MCF 10A (cell line): Measurements from ENCODE around the gene HIGD1A. TPM values are rescaled to one million over a fixed set of nuclear protein-coding genes. Genes with fewer than 3 reads are reported as not detected.

Experiments used
- BruUV-seq: library from RNA; stranded (reverse); fragments of 400-500 nt; replicated peaks from 2 replicates; lab custom pipeline; 2021; lab: Mats Ljungman, UMichigan
- CTCF ChIA-PET: fragments of 300-600 bp; sonication (Branson Sonifier 250); formaldehyde crosslinking; extraction: SDS; loops from one replicate; lab custom pipeline; 2021; ENCODE audit warnings: antibody characterized with exemption, inconsistent platforms; lab: Yijun Ruan, JAX
- POLR2A ChIA-PET: fragments of 300-600, 350-650 bp; sonication (Branson Sonifier 250); formaldehyde crosslinking; extraction: SDS; loops from one replicate; lab custom pipeline; 2020; ENCODE audit warnings: antibody characterized with exemption, inconsistent platforms; lab: Yijun Ruan, JAX
- DNase-seq: peaks from one replicate; pipeline ENCODE4 v3.0.0-alpha.2; 2018; ENCODE audit not compliant: unreplicated experiment
- H3K27ac Mint-ChIP-seq: one replicate; pipeline ENCODE4 v1.8.0; 2022; ENCODE audit warnings: mild to moderate bottlenecking, low read depth, mixed read lengths; ENCODE audit not compliant: unreplicated experiment
- H3K27me3 Mint-ChIP-seq: one replicate; pipeline ENCODE4 v1.8.0; 2022; ENCODE audit warnings: mixed read lengths; ENCODE audit not compliant: insufficient read depth, unreplicated experiment
- H3K36me3 Mint-ChIP-seq: one replicate; pipeline ENCODE4 v1.8.0; 2022; ENCODE audit warnings: mild to moderate bottlenecking, moderate library complexity, mixed read lengths; ENCODE audit not compliant: insufficient read depth, unreplicated experiment
- H3K4me1 Mint-ChIP-seq: one replicate; pipeline ENCODE4 v1.8.0; 2022; ENCODE audit warnings: mixed read lengths; ENCODE audit not compliant: insufficient read depth, unreplicated experiment
- H3K4me3 Mint-ChIP-seq: one replicate; pipeline ENCODE4 v1.8.0; 2022; ENCODE audit warnings: mild to moderate bottlenecking, moderate library complexity, mixed read lengths; ENCODE audit not compliant: unreplicated experiment
- H3K9me3 Mint-ChIP-seq: one replicate; pipeline ENCODE4 v1.8.0; 2022; ENCODE audit warnings: mixed read lengths; ENCODE audit not compliant: unreplicated experiment
- CTCF ChIP-seq: fragments of 200-600 bp; IDR thresholded peaks from one replicate; pipeline ENCODE4 v1.8.0; 2022; ENCODE audit warnings: antibody characterized with exemption, mild to moderate bottlenecking; ENCODE audit not compliant: unreplicated experiment
- intact Hi-C: fragments of 100-400 bp; cut with micrococcal nuclease; formaldehyde crosslinking; loops from 2 replicates; pipeline ENCODE4 v1.14.1; 2022
- total RNA-seq: library from RNA; stranded (reverse); gene quantifications from 2 replicates; pipeline ENCODE4 v1.2.3, GENCODE V29; 2022

HIGD1A gene
- total RNA-seq, 1 experiment from 2014 or later: 140 TPM

- H3K4me3 Mint-ChIP-seq: no peak overlapping the region
- TF ChIP-seq CTCF: no peak
- H3K27ac Mint-ChIP-seq: no peak overlapping the region
- intact Hi-C loops: no loop called here
- POLR2A ChIA-PET: no interaction called here
- H3K27me3 Mint-ChIP-seq: no peaks in the 10 kb centered on the region
- H3K4me1 Mint-ChIP-seq: peaks cover 18% of the 10 kb centered on the region
- H3K9me3 Mint-ChIP-seq: no peaks in the 10 kb centered on the region
- CTCF ChIA-PET: no interaction called here
- no peak for DNase-seq
- BruUV-seq: no TSS peak
- no peaks in the 10 kb centered on the region for H3K36me3 Mint-ChIP-seq
Measured at GRCh38 chr3:42847731-42848130, 43.4 kb upstream of the HIGD1A start.

GRCh38 chr3:42846685-42847522 lies 42.6 kb upstream of the HIGD1A start:
- no peak for DNase-seq
- POLR2A ChIA-PET: no interaction called here
- no peak for TF ChIP-seq CTCF
- BruUV-seq: no TSS peak
- H3K9me3 Mint-ChIP-seq: no peaks in the 10 kb centered on the region
- no peak overlapping the region for H3K27ac Mint-ChIP-seq
- H3K4me1 Mint-ChIP-seq: peaks cover 11% of the 10 kb centered on the region
- intact Hi-C loops: no loop called here
- no peaks in the 10 kb centered on the region for H3K36me3 Mint-ChIP-seq
- no peaks in the 10 kb centered on the region for H3K27me3 Mint-ChIP-seq
- CTCF ChIA-PET: interaction anchor here (1.8 kb wide), 1 partner anchor 15 kb away, joined by 5 read pairs; no protein-coding TSS in a partner anchor
- no peak overlapping the region for H3K4me3 Mint-ChIP-seq

GRCh38 chr3:42844815-42845214 lies 40.5 kb upstream of the HIGD1A start:
- no peaks in the 10 kb centered on the region for H3K4me1 Mint-ChIP-seq
- no peak overlapping the region for H3K27ac Mint-ChIP-seq
- H3K9me3 Mint-ChIP-seq: no peaks in the 10 kb centered on the region
- no peaks in the 10 kb centered on the region for H3K36me3 Mint-ChIP-seq
- BruUV-seq: no TSS peak
- intact Hi-C loops: no loop called here
- ChIA-PET CTCF (interaction anchor here (1.8 kb wide), 1 partner anchor 13 kb away, joined by 5 read pairs; no protein-coding TSS in a partner anchor), POLR2A (interaction anchor here (1.3 kb wide), 1 partner anchor 41 kb away, joined by 5 read pairs; the partner anchor contains the start of gene HIGD1A)
- H3K27me3 Mint-ChIP-seq: no peaks in the 10 kb centered on the region
- DNase-seq: no peak
- no peak for TF ChIP-seq CTCF
- no peak overlapping the region for H3K4me3 Mint-ChIP-seq

- no TSS peak for BruUV-seq
- POLR2A ChIA-PET: interaction anchor here (1.3 kb wide), 1 partner anchor 41 kb away, joined by 5 read pairs; the partner anchor contains the start of gene HIGD1A
- Mint-ChIP-seq H3K36me3 (no peaks in the 10 kb centered on the region), H3K4me3 (no peak overlapping the region), H3K9me3 (no peaks in the 10 kb centered on the region), H3K4me1 (no peaks in the 10 kb centered on the region), H3K27ac (no peak overlapping the region), H3K27me3 (no peaks in the 10 kb centered on the region)
- intact Hi-C loops: no loop called here
- CTCF ChIA-PET: interaction anchor here (0.7 kb wide), 1 partner anchor 309 kb away, joined by 3 read pairs; no protein-coding TSS in a partner anchor
- no peak for TF ChIP-seq CTCF
- no peak for DNase-seq
Measured at GRCh38 chr3:42844412-42844713, 40.1 kb upstream of the HIGD1A start.
